HL-60 (cell line): ENCODE results near the gene CDKN2B-AS1.

Experiments used
- DNase-seq, 2 experiments: peaks; one replicate each; pipeline ENCODE4 v3.0.0-alpha.2; 2010 to 2020; ENCODE audit warnings: low read depth in 1 of 2, low spot score in 1 of 2
- H3K27ac ChIP-seq: fragments of 250-450 bp; sonication (Bioruptor Pico); replicated peaks from 2 replicates; pipeline ENCODE4 v1.5.1; 2020; ENCODE audit warnings: mild to moderate bottlenecking, moderate library complexity
- H3K27me3 ChIP-seq: fragments of 250-450 bp; sonication (Bioruptor Pico); 2 replicates; pipeline ENCODE4 v1.5.1; 2021; ENCODE audit warnings: mild to moderate bottlenecking, moderate library complexity; ENCODE audit not compliant: insufficient read depth, poor library complexity, severe bottlenecking
- H3K4me3 ChIP-seq: replicated peaks from 2 replicates; pipeline ENCODE4 v1.5.1; 2011; ENCODE audit warnings: mild to moderate bottlenecking, control low read depth, low read length; ENCODE audit not compliant: insufficient read depth
- GABPA ChIP-seq: IDR thresholded peaks from 2 replicates; pipeline ENCODE4 v1.6.1; 2012; ENCODE audit warnings: low read depth
- POLR2AphosphoS5 ChIP-seq: IDR thresholded peaks from 2 replicates; pipeline ENCODE4 v1.6.1; 2012; ENCODE audit warnings: low read depth
- SPI1 ChIP-seq: IDR thresholded peaks from 2 replicates; pipeline ENCODE4 v1.6.1; 2012; ENCODE audit warnings: low read depth, mild to moderate bottlenecking, borderline replicate concordance
- TF ChIP-seq, protein P1 (sequence below): IDR thresholded peaks from 2 replicates; pipeline ENCODE4 v1.6.1; 2012; ENCODE audit warnings: low read depth; ENCODE audit not compliant: insufficient replicate concordance
- TF ChIP-seq, protein P2 (sequence below): IDR thresholded peaks from one replicate; pipeline ENCODE4 v1.5.1; 2011; ENCODE audit warnings: low read length, control low read depth, inconsistent platforms; ENCODE audit not compliant: insufficient read depth

The CDKN2B-AS1 gene

DNA sequence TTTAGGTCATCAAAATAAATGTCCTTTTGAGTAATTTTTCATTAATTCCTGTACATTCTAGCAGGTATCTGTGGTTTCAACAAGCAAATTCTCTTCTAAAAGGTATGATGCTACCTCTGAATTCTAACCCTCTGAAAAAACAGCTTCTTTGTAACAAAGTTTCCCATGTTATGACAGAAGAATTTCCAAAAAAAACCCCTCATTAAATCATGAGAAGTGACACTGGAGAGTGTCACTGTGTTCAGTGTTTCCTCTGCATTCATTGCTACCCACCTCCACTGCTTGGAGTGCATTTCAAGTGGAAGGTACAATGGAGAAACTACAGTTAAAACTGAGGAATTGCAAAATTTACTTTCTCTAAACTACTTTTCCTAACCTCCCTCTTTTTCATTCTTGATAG lies 10.5 kb upstream of the CDKN2B-AS1 start:
- no peak for DNase-seq
- Histone ChIP-seq H3K27ac (peak overlapping the region; percentile 90), H3K4me3 (no peak overlapping the region), H3K27me3 (no peaks in the 10 kb centered on the region)
- TF ChIP-seq, protein P1, sequence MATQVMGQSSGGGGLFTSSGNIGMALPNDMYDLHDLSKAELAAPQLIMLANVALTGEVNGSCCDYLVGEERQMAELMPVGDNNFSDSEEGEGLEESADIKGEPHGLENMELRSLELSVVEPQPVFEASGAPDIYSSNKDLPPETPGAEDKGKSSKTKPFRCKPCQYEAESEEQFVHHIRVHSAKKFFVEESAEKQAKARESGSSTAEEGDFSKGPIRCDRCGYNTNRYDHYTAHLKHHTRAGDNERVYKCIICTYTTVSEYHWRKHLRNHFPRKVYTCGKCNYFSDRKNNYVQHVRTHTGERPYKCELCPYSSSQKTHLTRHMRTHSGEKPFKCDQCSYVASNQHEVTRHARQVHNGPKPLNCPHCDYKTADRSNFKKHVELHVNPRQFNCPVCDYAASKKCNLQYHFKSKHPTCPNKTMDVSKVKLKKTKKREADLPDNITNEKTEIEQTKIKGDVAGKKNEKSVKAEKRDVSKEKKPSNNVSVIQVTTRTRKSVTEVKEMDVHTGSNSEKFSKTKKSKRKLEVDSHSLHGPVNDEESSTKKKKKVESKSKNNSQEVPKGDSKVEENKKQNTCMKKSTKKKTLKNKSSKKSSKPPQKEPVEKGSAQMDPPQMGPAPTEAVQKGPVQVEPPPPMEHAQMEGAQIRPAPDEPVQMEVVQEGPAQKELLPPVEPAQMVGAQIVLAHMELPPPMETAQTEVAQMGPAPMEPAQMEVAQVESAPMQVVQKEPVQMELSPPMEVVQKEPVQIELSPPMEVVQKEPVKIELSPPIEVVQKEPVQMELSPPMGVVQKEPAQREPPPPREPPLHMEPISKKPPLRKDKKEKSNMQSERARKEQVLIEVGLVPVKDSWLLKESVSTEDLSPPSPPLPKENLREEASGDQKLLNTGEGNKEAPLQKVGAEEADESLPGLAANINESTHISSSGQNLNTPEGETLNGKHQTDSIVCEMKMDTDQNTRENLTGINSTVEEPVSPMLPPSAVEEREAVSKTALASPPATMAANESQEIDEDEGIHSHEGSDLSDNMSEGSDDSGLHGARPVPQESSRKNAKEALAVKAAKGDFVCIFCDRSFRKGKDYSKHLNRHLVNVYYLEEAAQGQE = no peak
- TF ChIP-seq GABPA (no peak), POLR2AphosphoS5 (no peak), SPI1 (no peak)
- TF ChIP-seq, protein P2, sequence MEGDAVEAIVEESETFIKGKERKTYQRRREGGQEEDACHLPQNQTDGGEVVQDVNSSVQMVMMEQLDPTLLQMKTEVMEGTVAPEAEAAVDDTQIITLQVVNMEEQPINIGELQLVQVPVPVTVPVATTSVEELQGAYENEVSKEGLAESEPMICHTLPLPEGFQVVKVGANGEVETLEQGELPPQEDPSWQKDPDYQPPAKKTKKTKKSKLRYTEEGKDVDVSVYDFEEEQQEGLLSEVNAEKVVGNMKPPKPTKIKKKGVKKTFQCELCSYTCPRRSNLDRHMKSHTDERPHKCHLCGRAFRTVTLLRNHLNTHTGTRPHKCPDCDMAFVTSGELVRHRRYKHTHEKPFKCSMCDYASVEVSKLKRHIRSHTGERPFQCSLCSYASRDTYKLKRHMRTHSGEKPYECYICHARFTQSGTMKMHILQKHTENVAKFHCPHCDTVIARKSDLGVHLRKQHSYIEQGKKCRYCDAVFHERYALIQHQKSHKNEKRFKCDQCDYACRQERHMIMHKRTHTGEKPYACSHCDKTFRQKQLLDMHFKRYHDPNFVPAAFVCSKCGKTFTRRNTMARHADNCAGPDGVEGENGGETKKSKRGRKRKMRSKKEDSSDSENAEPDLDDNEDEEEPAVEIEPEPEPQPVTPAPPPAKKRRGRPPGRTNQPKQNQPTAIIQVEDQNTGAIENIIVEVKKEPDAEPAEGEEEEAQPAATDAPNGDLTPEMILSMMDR = no peak

DNA sequence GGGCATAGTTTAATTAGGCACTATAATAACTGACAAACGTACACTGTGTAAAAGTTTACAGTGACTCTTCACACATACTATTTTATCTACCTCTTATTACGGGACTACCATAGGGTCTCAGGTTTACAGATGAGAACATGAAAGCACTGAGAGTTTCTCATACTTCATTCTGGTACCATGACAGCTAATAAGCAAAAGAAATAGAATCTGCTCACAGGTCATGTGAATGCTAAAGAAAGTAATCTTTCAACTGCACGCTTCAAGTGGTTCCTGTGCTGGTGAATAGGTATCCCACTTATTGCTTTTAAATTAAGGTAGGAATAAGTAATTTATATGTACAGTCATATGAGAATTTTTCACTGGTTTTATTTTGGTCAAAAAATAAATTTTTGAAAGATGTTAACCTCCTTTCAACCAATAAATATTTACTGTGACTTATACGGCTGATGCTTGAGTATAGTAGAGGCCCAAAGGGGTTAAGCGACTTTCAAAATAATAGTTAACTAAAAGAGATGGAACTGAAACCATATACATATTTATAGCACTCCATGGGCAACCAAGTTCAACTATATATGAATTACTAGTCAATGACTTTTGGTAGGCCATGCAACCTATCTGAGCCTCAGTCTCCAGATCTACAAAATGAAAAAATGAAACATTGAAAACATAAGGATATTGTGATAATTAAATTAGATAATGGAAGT lies 8.5 kb upstream of the CDKN2B-AS1 start:
- no peak overlapping the region; the same call in 1 of the 2 replicates for H3K27ac ChIP-seq

GRCh38 chr9:21988056-21988990 lies 6.3 kb upstream of the CDKN2B-AS1 start:
- Histone ChIP-seq H3K27ac (peak overlapping the region; percentile 36; the same call in 1 of the 2 replicates), H3K27me3 (no peaks in the 10 kb centered on the region), H3K4me3 (no peak overlapping the region)
- DNase-seq = no peak
- TF ChIP-seq POLR2AphosphoS5 = no peak
- TF ChIP-seq, protein P1 = no peak
- no peak for TF ChIP-seq GABPA
- TF ChIP-seq SPI1 = no peak
- TF ChIP-seq, protein P2 = no peak

More for the DNA sequence above, 8.5 kb upstream of the CDKN2B-AS1 start:
- no peak for DNase-seq
- no peak for TF ChIP-seq GABPA
- TF ChIP-seq, protein P2 = no peak
- TF ChIP-seq, protein P1 = no peak
- TF ChIP-seq POLR2AphosphoS5 = no peak
- no peak for TF ChIP-seq SPI1
- Histone ChIP-seq H3K27me3 (no peaks in the 10 kb centered on the region), H3K4me3 (no peak overlapping the region)
